H9 (cell line): Measurements from ENCODE around the gene MRPS34. TPM values are rescaled to one million over a fixed set of nuclear protein-coding genes. Genes with fewer than 3 reads are reported as not detected.

Experiments
- DNase-seq: peaks from one replicate; pipeline ENCODE4 v3.0.0-alpha.2; 2017
- H2AFZ ChIP-seq: one replicate; pipeline ENCODE4 v1.6.1; 2013; ENCODE audit warnings: mild to moderate bottlenecking, low read length, control low read depth, moderate library complexity
- H2AK5ac ChIP-seq: 2 replicates; pipeline ENCODE4 v1.6.1; 2013; ENCODE audit warnings: low read length, control low read depth, mixed read lengths; ENCODE audit not compliant: insufficient read length
- H2BK120ac ChIP-seq: one replicate; pipeline ENCODE4 v1.6.1; 2013; ENCODE audit warnings: low read depth, mild to moderate bottlenecking, low read length, control low read depth, inconsistent platforms; ENCODE audit not compliant: poor library complexity, severe bottlenecking
- H2BK12ac ChIP-seq: 2 replicates; pipeline ENCODE4 v1.6.1; 2013; ENCODE audit warnings: low read length, control low read depth, mixed read lengths, low read depth; ENCODE audit not compliant: insufficient read length
- H2BK15ac ChIP-seq: 2 replicates; pipeline ENCODE4 v1.6.1; 2013; ENCODE audit warnings: low read depth, low read length, control low read depth
- H2BK20ac ChIP-seq: one replicate; pipeline ENCODE4 v1.6.1; 2013; ENCODE audit warnings: low read depth, mild to moderate bottlenecking, low read length, control low read depth, inconsistent platforms; ENCODE audit not compliant: poor library complexity, severe bottlenecking
- H2BK5ac ChIP-seq: 2 replicates; pipeline ENCODE4 v1.6.1; 2013; ENCODE audit warnings: low read length, control low read depth, mixed read lengths; ENCODE audit not compliant: insufficient read length
- H3K14ac ChIP-seq: 2 replicates; pipeline ENCODE4 v1.6.1; 2013; ENCODE audit warnings: low read length, control low read depth; ENCODE audit not compliant: insufficient read depth
- H3K18ac ChIP-seq: 2 replicates; pipeline ENCODE4 v1.6.1; 2013; ENCODE audit warnings: low read depth, mild to moderate bottlenecking, mixed read lengths, low read length, control low read depth; ENCODE audit not compliant: insufficient read length
- H3K23ac ChIP-seq: 2 replicates; pipeline ENCODE4 v1.6.1; 2013; ENCODE audit warnings: low read length, control low read depth, mixed read lengths, low read depth; ENCODE audit not compliant: insufficient read length
- H3K23me2 ChIP-seq: 2 replicates; pipeline ENCODE4 v1.6.1; 2013; ENCODE audit warnings: low read depth, mild to moderate bottlenecking, mixed read lengths, low read length, control low read depth; ENCODE audit not compliant: insufficient read length, poor library complexity, severe bottlenecking
- H3K27ac ChIP-seq: 2 replicates; pipeline ENCODE4 v1.5.1; 2013; ENCODE audit warnings: low read length, control low read depth, mixed read lengths, low read depth; ENCODE audit not compliant: insufficient read length
- H3K27me3 ChIP-seq: 2 replicates; pipeline ENCODE4 v1.6.1; 2013; ENCODE audit warnings: low read length, control low read depth, inconsistent platforms; ENCODE audit not compliant: insufficient read depth
- H3K4ac ChIP-seq: 2 replicates; pipeline ENCODE4 v1.6.1; 2013; ENCODE audit warnings: low read depth, mild to moderate bottlenecking, control low read depth, inconsistent platforms, low read length, moderate library complexity
- H3K4me1 ChIP-seq: 2 replicates; pipeline ENCODE4 v1.6.1; 2013; ENCODE audit warnings: low read length, control low read depth, inconsistent platforms; ENCODE audit not compliant: insufficient read depth
- H3K4me2 ChIP-seq: 2 replicates; pipeline ENCODE4 v1.6.1; 2013; ENCODE audit warnings: low read length, control low read depth, mixed read lengths; ENCODE audit not compliant: insufficient read length, insufficient read depth
- H3K56ac ChIP-seq: 2 replicates; pipeline ENCODE4 v1.6.1; 2013; ENCODE audit warnings: low read depth, mild to moderate bottlenecking, mixed read lengths, low read length, control low read depth; ENCODE audit not compliant: insufficient read length
- H3K79me1 ChIP-seq: 2 replicates; pipeline ENCODE4 v1.6.1; 2013; ENCODE audit warnings: low read depth, mild to moderate bottlenecking, moderate library complexity, low read length, control low read depth, inconsistent platforms; ENCODE audit not compliant: insufficient read depth, poor library complexity, severe bottlenecking
- H3K79me2 ChIP-seq: 2 replicates; pipeline ENCODE4 v1.6.1; 2013; ENCODE audit warnings: low read length, control low read depth, inconsistent platforms; ENCODE audit not compliant: insufficient read depth
- H3K9ac ChIP-seq: 2 replicates; pipeline ENCODE4 v1.6.1; 2013; ENCODE audit warnings: low read length, control low read depth, mixed read lengths; ENCODE audit not compliant: insufficient read length; ENCODE audit errors: extremely low read depth
- H3K9me3 ChIP-seq: one replicate; pipeline ENCODE4 v1.6.1; 2013; ENCODE audit warnings: low read depth, low read length, inconsistent platforms; ENCODE audit not compliant: control insufficient read depth
- H3T11ph ChIP-seq: one replicate; pipeline ENCODE4 v1.6.1; 2013; ENCODE audit warnings: mild to moderate bottlenecking, low read length, control low read depth, inconsistent platforms
- H4K20me1 ChIP-seq: one replicate; pipeline ENCODE4 v1.6.1; 2013; ENCODE audit not compliant: control insufficient read depth, insufficient read length, insufficient read depth
- H4K5ac ChIP-seq: 2 replicates; pipeline ENCODE4 v1.6.1; 2013; ENCODE audit warnings: low read depth, mild to moderate bottlenecking, mixed read lengths, low read length, control low read depth; ENCODE audit not compliant: insufficient read length
- H4K8ac ChIP-seq: replicated peaks from 2 replicates; pipeline ENCODE4 v1.6.1; 2013; ENCODE audit warnings: low read length, control low read depth, mixed read lengths, low read depth; ENCODE audit not compliant: insufficient read length
- H4K91ac ChIP-seq: 2 replicates; pipeline ENCODE4 v1.6.1; 2013; ENCODE audit warnings: low read depth, mild to moderate bottlenecking, moderate library complexity, mixed read lengths, low read length, control low read depth; ENCODE audit not compliant: insufficient read length
- H3K27ac Mint-ChIP-seq, 3 experiments: 2 replicates in 2 of 3; 3 replicates in 1 of 3; pipeline ENCODE4 v1.8.0; 2020 to 2021; ENCODE audit warnings: mixed read lengths in 3 of 3, mild to moderate bottlenecking in 1 of 3, moderate library complexity in 1 of 3
- H3K27me3 Mint-ChIP-seq: 2 replicates; pipeline ENCODE4 v1.8.0; 2021; ENCODE audit warnings: low read depth, mild to moderate bottlenecking, moderate library complexity, mixed read lengths
- H3K36me3 Mint-ChIP-seq, 3 experiments: 2 replicates in 2 of 3; 3 replicates in 1 of 3; pipeline ENCODE4 v1.8.0; 2020 to 2021; ENCODE audit warnings: low read depth in 3 of 3, mixed read lengths in 3 of 3; ENCODE audit not compliant: insufficient read depth in 1 of 3
- H3K4me1 Mint-ChIP-seq, 2 experiments: 2 replicates each; pipeline ENCODE4 v1.8.0; 2020; ENCODE audit warnings: mixed read lengths in 2 of 2
- H3K4me3 Mint-ChIP-seq, 2 experiments: 2 replicates in 1 of 2; 3 replicates in 1 of 2; pipeline ENCODE4 v1.8.0; 2020 to 2021; ENCODE audit warnings: mild to moderate bottlenecking in 2 of 2, mixed read lengths in 2 of 2, moderate library complexity in 1 of 2
- H3K9me3 Mint-ChIP-seq, 2 experiments: 2 replicates in 1 of 2; 3 replicates in 1 of 2; pipeline ENCODE4 v1.8.0; 2020; ENCODE audit warnings: mild to moderate bottlenecking in 2 of 2, mixed read lengths in 2 of 2, moderate library complexity in 1 of 2
- WGBS: extraction: QIAGEN DNeasy Blood & Tissue Kit; methylation state at CpG from one replicate; pipeline ENCODE4 v1.1.7; 2013; ENCODE audit warnings: missing lambda C conversion rate, low lambda C conversion rate, mixed read lengths; ENCODE audit not compliant: insufficient read length; ENCODE audit errors: extremely low coverage; 5-methylcytosine and 5-hydroxymethylcytosine counted together
- total RNA-seq: library from RNA; stranded (reverse); gene quantifications from 2 replicates; pipeline ENCODE4 v1.2.1, GENCODE V29; 2021
- TF ChIP-seq, protein P1 (sequence below): fragments of 200-600 bp; sonication (generic); conservative IDR thresholded peaks from 3 replicates; pipeline ENCODE4 v1.8.0; 2021; ENCODE audit warnings: antibody characterized with exemption, mild to moderate bottlenecking

MRPS34 gene
- total RNA-seq, 1 experiment from 2014 or later, result 205 TPM

DNA sequence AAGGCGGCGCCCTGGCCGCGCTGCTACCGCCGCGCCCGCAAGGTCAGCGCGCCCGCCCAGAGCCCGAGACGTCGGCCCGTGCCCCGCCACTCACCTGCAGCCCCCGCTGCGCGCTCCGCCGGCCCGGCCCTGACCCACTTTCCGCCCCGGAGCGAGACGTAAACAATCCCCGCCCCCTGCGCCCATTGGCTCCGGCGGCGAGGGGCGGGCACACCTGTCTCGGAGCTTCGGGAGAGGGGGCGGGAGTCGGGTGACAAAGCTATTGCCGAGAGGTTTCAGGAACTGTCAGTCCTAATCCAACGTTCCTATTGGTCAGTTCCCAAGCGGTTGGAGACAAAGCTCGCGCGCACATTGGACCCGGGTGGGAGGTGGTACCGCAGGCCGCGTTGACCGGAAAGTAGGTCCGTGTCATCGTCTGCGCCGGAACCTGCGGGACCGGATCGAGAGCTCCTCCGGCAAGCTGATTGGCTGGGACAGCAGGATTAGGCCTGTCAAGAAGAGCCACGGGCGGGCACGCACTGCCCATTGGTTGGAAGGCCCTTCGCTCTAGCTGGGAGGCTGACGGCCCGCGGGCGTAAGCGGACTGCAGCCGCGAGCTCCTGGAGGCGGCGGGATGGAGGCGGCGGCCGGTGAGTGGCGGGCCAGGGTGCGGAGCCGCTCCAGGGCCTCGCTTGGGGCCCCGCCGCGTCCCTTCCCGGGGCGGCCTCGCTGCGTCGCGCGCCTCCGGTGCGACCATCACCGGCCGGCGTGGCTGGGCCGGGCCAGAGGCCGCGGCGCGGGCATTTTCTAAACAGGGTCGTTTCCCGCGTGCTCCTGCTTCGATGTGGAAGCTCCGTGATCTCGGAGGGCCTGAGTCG is 9.7 kb upstream of the MRPS34 start, which contains the start of the genes NUBP2 and SPSB3:
Gene NUBP2, plus strand, starts transcription at position 553 of the 857 bp plus-strand sequence. Its CDS starts 61 bp downstream, at position 614.
Gene SPSB3, minus strand, starts transcription at position 164 of the 857 bp plus-strand sequence. CDS start 1,088 bp downstream, outside the sequence.
- Histone ChIP-seq H3K23ac (no peak within 1 kb of the TSS), H2AFZ (no peak within 1 kb of the TSS), H3K56ac (no peak within 1 kb of the TSS), H3K4me1 (no peaks in the 10 kb centered on the region; the same call in 1 of the 2 replicates), H2BK12ac (no peak within 1 kb of the TSS), H3K18ac (peak within 1 kb of the TSS; percentile 59), H2AK5ac (no peak within 1 kb of the TSS), H3K79me1 (peaks cover 5% of the 10 kb centered on the region), H3K4me2 (peak within 1 kb of the TSS; percentile 86), H2BK120ac (no peak within 1 kb of the TSS), H3K27ac (no peak within 1 kb of the TSS), H2BK15ac (no peak within 1 kb of the TSS), H3T11ph (no peak within 1 kb of the TSS), H3K23me2 (peaks cover 5% of the 10 kb centered on the region), H4K20me1 (no peaks in the 10 kb centered on the region), H3K9me3 (no peaks in the 10 kb centered on the region), H3K9ac (peak within 1 kb of the TSS; percentile 61), H3K79me2 (peaks cover 8% of the 10 kb centered on the region; the same call in 1 of the 2 replicates), H4K5ac (no peak within 1 kb of the TSS), H2BK20ac (no peak within 1 kb of the TSS), H3K27me3 (no peaks in the 10 kb centered on the region), H3K4ac (no peak within 1 kb of the TSS), H4K91ac (no peak within 1 kb of the TSS), H4K8ac (no peak within 1 kb of the TSS), H3K14ac (peak within 1 kb of the TSS; percentile 43; the same call in 1 of the 2 replicates), H2BK5ac (no peak within 1 kb of the TSS)
- H3K36me3 Mint-ChIP-seq, result peaks cover 2 to 31% (median 13%) of the 10 kb centered on the region in 3 experiments; a peak in 4 of 7 replicates
- no CpG with 5 or more reads among the region's 102 CpGs for WGBS
- H3K4me3 Mint-ChIP-seq, result peak within 1 kb of the TSS; percentile 91 to 95
- H3K4me1 Mint-ChIP-seq, result peaks cover 7 to 14% of the 10 kb centered on the region in 2 experiments
- peak; percentile 100 for DNase-seq
- H3K27me3 Mint-ChIP-seq, result peaks cover 2% of the 10 kb centered on the region; the same call in 1 of the 2 replicates
- H3K27ac Mint-ChIP-seq, result peak within 1 kb of the TSS; percentile 59 to 97 (median 72); a peak in 6 of 7 replicates
- no peaks in the 10 kb centered on the region for H3K9me3 Mint-ChIP-seq
- TF ChIP-seq, protein P1, sequence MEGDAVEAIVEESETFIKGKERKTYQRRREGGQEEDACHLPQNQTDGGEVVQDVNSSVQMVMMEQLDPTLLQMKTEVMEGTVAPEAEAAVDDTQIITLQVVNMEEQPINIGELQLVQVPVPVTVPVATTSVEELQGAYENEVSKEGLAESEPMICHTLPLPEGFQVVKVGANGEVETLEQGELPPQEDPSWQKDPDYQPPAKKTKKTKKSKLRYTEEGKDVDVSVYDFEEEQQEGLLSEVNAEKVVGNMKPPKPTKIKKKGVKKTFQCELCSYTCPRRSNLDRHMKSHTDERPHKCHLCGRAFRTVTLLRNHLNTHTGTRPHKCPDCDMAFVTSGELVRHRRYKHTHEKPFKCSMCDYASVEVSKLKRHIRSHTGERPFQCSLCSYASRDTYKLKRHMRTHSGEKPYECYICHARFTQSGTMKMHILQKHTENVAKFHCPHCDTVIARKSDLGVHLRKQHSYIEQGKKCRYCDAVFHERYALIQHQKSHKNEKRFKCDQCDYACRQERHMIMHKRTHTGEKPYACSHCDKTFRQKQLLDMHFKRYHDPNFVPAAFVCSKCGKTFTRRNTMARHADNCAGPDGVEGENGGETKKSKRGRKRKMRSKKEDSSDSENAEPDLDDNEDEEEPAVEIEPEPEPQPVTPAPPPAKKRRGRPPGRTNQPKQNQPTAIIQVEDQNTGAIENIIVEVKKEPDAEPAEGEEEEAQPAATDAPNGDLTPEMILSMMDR, result no peak; the same call in 2 of the 3 replicates
